Loucy (cell line): ENCODE results near the gene PSEN1.
"Not testable (repeated sequence)": the region's sequence is repeated elsewhere in the genome, so short reads cannot be mapped to it uniquely, and the experiment has no call there.

ENCODE experiments used
- H2AFZ ChIP-seq: fragments of 200-600 bp; sonication (generic); 2 replicates; pipeline ENCODE4 v1.6.0; 2016; ENCODE audit warnings: antibody characterized with exemption, mild to moderate bottlenecking, low read length, moderate library complexity
- H3F3A ChIP-seq: fragments of 200-600 bp; 2 replicates; pipeline ENCODE4 v1.6.0; 2016; ENCODE audit warnings: antibody characterized with exemption, low read depth, mild to moderate bottlenecking
- H3K27me3 ChIP-seq: fragments of 200-600 bp; sonication (generic); 2 replicates; pipeline ENCODE4 v1.6.1; 2014; ENCODE audit warnings: low read length, mild to moderate bottlenecking; ENCODE audit not compliant: insufficient read depth, poor library complexity, severe bottlenecking
- H3K36me3 ChIP-seq: fragments of 200-600 bp; sonication (generic); 2 replicates; pipeline ENCODE4 v1.6.1; 2016; ENCODE audit warnings: low read length; ENCODE audit not compliant: insufficient read depth
- H3K4me1 ChIP-seq: fragments of 200-600 bp; sonication (generic); 2 replicates; pipeline ENCODE4 v1.5.1; 2014; ENCODE audit warnings: low read length, mild to moderate bottlenecking; ENCODE audit not compliant: insufficient read depth, poor library complexity, severe bottlenecking
- H3K4me2 ChIP-seq: fragments of 200-600 bp; sonication (generic); 2 replicates; pipeline ENCODE4 v1.6.0; 2014; ENCODE audit warnings: antibody characterized with exemption, low read length, low read depth, mild to moderate bottlenecking; ENCODE audit not compliant: poor library complexity, severe bottlenecking
- H3K4me3 ChIP-seq: fragments of 200-600 bp; sonication (generic); 2 replicates; pipeline ENCODE4 v1.5.1; 2014; ENCODE audit warnings: low read length, mild to moderate bottlenecking, mixed read lengths; ENCODE audit not compliant: poor library complexity, severe bottlenecking
- H3K79me2 ChIP-seq: fragments of 200-600 bp; sonication (generic); 2 replicates; pipeline ENCODE4 v1.6.1; 2014; ENCODE audit warnings: low read length; ENCODE audit not compliant: insufficient read depth
- H3K9ac ChIP-seq: fragments of 200-600 bp; sonication (generic); 2 replicates; pipeline ENCODE4 v1.6.0; 2014; ENCODE audit warnings: mild to moderate bottlenecking, low read depth, low read length, moderate library complexity; ENCODE audit not compliant: poor library complexity, severe bottlenecking
- H3K9me2 ChIP-seq: fragments of 200-600 bp; sonication (generic); replicated peaks from 2 replicates; pipeline ENCODE4 v1.6.1; 2016; ENCODE audit warnings: low read depth, low read length, mixed read lengths
- H3K9me3 ChIP-seq: fragments of 200-600 bp; sonication (generic); 2 replicates; pipeline ENCODE4 v1.6.1; 2014; ENCODE audit warnings: mild to moderate bottlenecking, antibody characterized with exemption, low read length, low read depth; ENCODE audit not compliant: insufficient read depth
- H4K20me1 ChIP-seq: fragments of 200-600 bp; sonication (generic); 2 replicates; pipeline ENCODE4 v1.6.0; 2014; ENCODE audit warnings: antibody characterized with exemption, low read length, mild to moderate bottlenecking; ENCODE audit not compliant: insufficient read depth, poor library complexity, severe bottlenecking
- EZH2phosphoT487 ChIP-seq: fragments of 200-600 bp; IDR thresholded peaks from 2 replicates; pipeline ENCODE4 v1.6.1; 2018; ENCODE audit warnings: antibody characterized with exemption, mild to moderate bottlenecking, moderate library complexity, borderline replicate concordance
- TF ChIP-seq, protein P1 (sequence below): fragments of 200-600 bp; sonication (generic); conservative IDR thresholded peaks from 2 replicates; pipeline ENCODE4 v1.5.1; 2014; ENCODE audit warnings: mild to moderate bottlenecking, antibody characterized with exemption, low read length

PSEN1 gene

DNA sequence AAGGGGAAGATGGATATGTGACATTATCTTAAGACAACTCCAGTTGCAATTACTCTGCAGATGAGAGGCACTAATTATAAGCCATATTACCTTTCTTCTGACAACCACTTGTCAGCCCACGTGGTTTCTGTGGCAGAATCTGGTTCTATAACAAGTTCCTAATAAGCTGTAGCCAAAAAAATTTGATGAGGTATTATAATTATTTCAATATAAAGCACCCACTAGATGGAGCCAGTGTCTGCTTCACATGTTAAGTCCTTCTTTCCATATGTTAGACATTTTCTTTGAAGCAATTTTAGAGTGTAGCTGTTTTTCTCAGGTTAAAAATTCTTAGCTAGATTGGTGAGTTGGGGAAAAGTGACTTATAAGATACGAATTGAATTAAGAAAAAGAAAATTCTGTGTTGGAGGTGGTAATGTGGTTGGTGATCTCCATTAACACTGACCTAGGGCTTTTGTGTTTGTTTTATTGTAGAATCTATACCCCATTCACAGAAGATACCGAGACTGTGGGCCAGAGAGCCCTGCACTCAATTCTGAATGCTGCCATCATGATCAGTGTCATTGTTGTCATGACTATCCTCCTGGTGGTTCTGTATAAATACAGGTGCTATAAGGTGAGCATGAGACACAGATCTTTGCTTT is 36.9 kb downstream of the PSEN1 start:
- H2AFZ ChIP-seq = no peak overlapping the region
- no peaks in the 10 kb centered on the region for H3F3A ChIP-seq
- peaks cover 9% of the 10 kb centered on the region for H3K4me1 ChIP-seq
- no peak overlapping the region for H3K4me2 ChIP-seq
- H3K79me2 ChIP-seq = no peaks in the 10 kb centered on the region
- H3K27me3 ChIP-seq = no peaks in the 10 kb centered on the region
- no peaks in the 10 kb centered on the region for H3K9me3 ChIP-seq
- no peak overlapping the region for H3K9ac ChIP-seq
- H4K20me1 ChIP-seq = no peaks in the 10 kb centered on the region
- TF ChIP-seq, protein P1, sequence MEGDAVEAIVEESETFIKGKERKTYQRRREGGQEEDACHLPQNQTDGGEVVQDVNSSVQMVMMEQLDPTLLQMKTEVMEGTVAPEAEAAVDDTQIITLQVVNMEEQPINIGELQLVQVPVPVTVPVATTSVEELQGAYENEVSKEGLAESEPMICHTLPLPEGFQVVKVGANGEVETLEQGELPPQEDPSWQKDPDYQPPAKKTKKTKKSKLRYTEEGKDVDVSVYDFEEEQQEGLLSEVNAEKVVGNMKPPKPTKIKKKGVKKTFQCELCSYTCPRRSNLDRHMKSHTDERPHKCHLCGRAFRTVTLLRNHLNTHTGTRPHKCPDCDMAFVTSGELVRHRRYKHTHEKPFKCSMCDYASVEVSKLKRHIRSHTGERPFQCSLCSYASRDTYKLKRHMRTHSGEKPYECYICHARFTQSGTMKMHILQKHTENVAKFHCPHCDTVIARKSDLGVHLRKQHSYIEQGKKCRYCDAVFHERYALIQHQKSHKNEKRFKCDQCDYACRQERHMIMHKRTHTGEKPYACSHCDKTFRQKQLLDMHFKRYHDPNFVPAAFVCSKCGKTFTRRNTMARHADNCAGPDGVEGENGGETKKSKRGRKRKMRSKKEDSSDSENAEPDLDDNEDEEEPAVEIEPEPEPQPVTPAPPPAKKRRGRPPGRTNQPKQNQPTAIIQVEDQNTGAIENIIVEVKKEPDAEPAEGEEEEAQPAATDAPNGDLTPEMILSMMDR = peak; percentile 74
- TF ChIP-seq EZH2phosphoT487 = no peak
- H3K36me3 ChIP-seq = peaks cover 56% of the 10 kb centered on the region; the same call in 1 of the 2 replicates
- no peak overlapping the region for H3K4me3 ChIP-seq
- H3K9me2 ChIP-seq = no peaks in the 10 kb centered on the region

- no peaks in the 10 kb centered on the region for H3K27me3 ChIP-seq
- H3K4me2 ChIP-seq = no peak overlapping the region
- TF ChIP-seq, protein P1 = no peak
- TF ChIP-seq EZH2phosphoT487 = no peak
- H3K9me3 ChIP-seq = no peaks in the 10 kb centered on the region
- H3K9me2 ChIP-seq = no peaks in the 10 kb centered on the region
- H3K36me3 ChIP-seq = peaks cover 50% of the 10 kb centered on the region; the same call in 1 of the 2 replicates
- H2AFZ ChIP-seq = no peak overlapping the region
- no peaks in the 10 kb centered on the region for H3K4me1 ChIP-seq
- no peaks in the 10 kb centered on the region for H3F3A ChIP-seq
- no peak overlapping the region for H3K9ac ChIP-seq
- no peak overlapping the region for H3K4me3 ChIP-seq
- H4K20me1 ChIP-seq = no peaks in the 10 kb centered on the region
- no peaks in the 10 kb centered on the region for H3K79me2 ChIP-seq
Observed at GRCh38 chr14:73176685-73177084, 40.4 kb downstream of the PSEN1 start.

DNA sequence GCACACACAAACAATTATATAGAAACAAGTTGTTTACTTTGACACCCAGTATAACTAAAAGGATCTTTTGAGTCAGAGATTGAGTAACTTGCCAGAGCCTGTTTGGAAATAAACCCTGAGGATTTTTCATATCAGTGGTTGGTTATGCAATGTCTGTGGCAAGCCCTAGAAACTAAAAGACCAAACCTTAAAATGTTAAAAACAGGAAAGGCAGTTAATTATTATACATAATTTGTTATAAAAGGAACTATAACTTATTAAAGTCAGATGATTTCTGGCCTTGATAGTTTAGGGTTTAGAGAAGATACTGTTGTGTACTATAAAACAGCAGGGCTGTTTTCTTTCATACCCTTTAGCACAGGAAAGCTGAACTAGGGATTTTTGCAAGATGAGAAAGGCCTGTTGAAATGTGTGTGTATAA is 44.1 kb downstream of the PSEN1 start:
- Histone ChIP-seq H2AFZ (no peak overlapping the region), H4K20me1 (no peaks in the 10 kb centered on the region), H3K9me2 (no peaks in the 10 kb centered on the region), H3K4me3 (no peak overlapping the region), H3F3A (no peaks in the 10 kb centered on the region), H3K36me3 (peaks cover 30% of the 10 kb centered on the region; the same call in 1 of the 2 replicates), H3K79me2 (no peaks in the 10 kb centered on the region), H3K27me3 (no peaks in the 10 kb centered on the region), H3K9me3 (no peaks in the 10 kb centered on the region), H3K9ac (no peak overlapping the region), H3K4me1 (no peaks in the 10 kb centered on the region), H3K4me2 (no peak overlapping the region)
- TF ChIP-seq, protein P1 = no peak
- TF ChIP-seq EZH2phosphoT487 = no peak

DNA sequence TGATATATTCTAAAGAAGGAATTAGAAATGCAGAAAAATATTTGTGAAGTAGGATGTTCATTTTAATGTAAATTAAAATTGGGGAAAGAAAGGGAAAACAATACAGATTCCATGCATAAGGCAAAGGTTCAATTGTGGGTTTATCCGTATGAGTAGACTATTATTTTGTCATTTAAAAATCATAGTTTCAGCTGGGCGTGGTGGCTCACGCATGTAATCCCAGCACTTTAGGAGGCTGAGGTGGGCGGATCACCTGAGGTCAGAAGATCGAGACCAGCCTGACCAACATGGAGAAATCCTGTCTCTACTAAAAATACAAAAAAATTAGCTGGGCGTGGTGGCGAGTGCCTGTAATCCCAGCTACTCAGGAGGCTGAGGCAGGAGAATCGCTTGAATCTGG is 44.7 kb downstream of the PSEN1 start:
- H3K36me3 ChIP-seq = peaks cover 28% of the 10 kb centered on the region; the same call in 1 of the 2 replicates
- not testable (repeated sequence) for H3K9me3 ChIP-seq, H3K4me3 ChIP-seq, H4K20me1 ChIP-seq, H3F3A ChIP-seq, H3K27me3 ChIP-seq, H3K4me1 ChIP-seq, H3K79me2 ChIP-seq, H3K9ac ChIP-seq, H3K4me2 ChIP-seq, H3K9me2 ChIP-seq, H2AFZ ChIP-seq
